K562 (cell line): ENCODE data around the gene ENO3. TPM values are rescaled to one million over a fixed set of nuclear protein-coding genes. Genes with fewer than 3 reads are reported as not detected.

Experiments
- AFF4 ChIP-seq: sonication (generic); formaldehyde crosslinking; IDR thresholded peaks from 2 replicates; pipeline ENCODE4 v1.8.0; 2023; ENCODE audit warnings: mild to moderate bottlenecking, missing genetic modification reagents
- CBX2 ChIP-seq: fragments of 200-600 bp; sonication (generic); IDR thresholded peaks from one replicate; pipeline ENCODE4 v1.6.1; 2012; ENCODE audit warnings: mild to moderate bottlenecking, low read length, inconsistent platforms; ENCODE audit not compliant: insufficient read depth, poor library complexity, severe bottlenecking
- CEBPG ChIP-seq, 3 experiments: fragments of 200-800 bp in 1 of 3; sonication (Bioruptor generic) in 1 of 3; sonication (generic) in 1 of 3; formaldehyde crosslinking in 1 of 3; IDR thresholded peaks in 2 of 3; conservative IDR thresholded peaks in 1 of 3; 2 replicates each; pipeline versions ENCODE4 v1.6.1 to v1.8.0; 2016 to 2022; ENCODE audit warnings: missing compliant biosample characterization in 2 of 3, missing genetic modification characterization in 2 of 3, mild to moderate bottlenecking in 1 of 3, missing genetic modification reagents in 1 of 3
- CREB5 ChIP-seq: fragments of 250-450 bp; sonication (Bioruptor Pico); IDR thresholded peaks from 2 replicates; pipeline ENCODE4 v1.5.0; 2020; ENCODE audit warnings: mild to moderate bottlenecking
- EGR1 ChIP-seq: fragments of 450-650 bp; conservative IDR thresholded peaks from 2 replicates; pipeline ENCODE4 v1.6.1; 2017; ENCODE audit warnings: mild to moderate bottlenecking
- FUS ChIP-seq: fragments of 200-400 bp; formaldehyde crosslinking; optimal IDR thresholded peaks from 2 replicates; pipeline ENCODE3; 2017; ENCODE audit warnings: low read depth, low read length
- KLF10 ChIP-seq: fragments of 250-450 bp; sonication (Bioruptor Pico); IDR thresholded peaks from 2 replicates; pipeline ENCODE4 v1.6.1; 2021; ENCODE audit warnings: matching md5 sums
- MTF1 ChIP-seq: fragments of 250-450 bp; sonication (Bioruptor Pico); IDR thresholded peaks from 2 replicates; pipeline ENCODE4 v1.9.0; 2021; ENCODE audit warnings: moderate library complexity, mild to moderate bottlenecking, inconsistent platforms, borderline replicate concordance
- NBN ChIP-seq: fragments of 450-650 bp; IDR thresholded peaks from 2 replicates; pipeline ENCODE4 v1.6.1; 2016; ENCODE audit warnings: low read depth, mild to moderate bottlenecking
- NCOR1 ChIP-seq: fragments of 450-650 bp; IDR thresholded peaks from 2 replicates; pipeline ENCODE4 v1.6.1; 2016; ENCODE audit warnings: mild to moderate bottlenecking, moderate library complexity
- PKNOX1 ChIP-seq: fragments of 450-650 bp; IDR thresholded peaks from 2 replicates; pipeline ENCODE4 v1.6.1; 2016
- RAD51 ChIP-seq: fragments of 450-650 bp; IDR thresholded peaks from 2 replicates; pipeline ENCODE4 v1.7.1; 2016; ENCODE audit warnings: low read depth, mild to moderate bottlenecking, borderline replicate concordance
- SAP30 ChIP-seq: fragments of 200-600 bp; sonication (generic); IDR thresholded peaks from 2 replicates; pipeline ENCODE4 v1.6.1; 2012; ENCODE audit warnings: borderline replicate concordance, low read depth, mild to moderate bottlenecking, moderate library complexity, low read length, control low read depth, inconsistent platforms; ENCODE audit not compliant: insufficient read depth, poor library complexity, severe bottlenecking
- TAF1 ChIP-seq: IDR thresholded peaks from 2 replicates; pipeline ENCODE4 v1.6.1; 2011; ENCODE audit warnings: mild to moderate bottlenecking, low read length, moderate library complexity; ENCODE audit not compliant: insufficient read depth, control insufficient read depth, severe bottlenecking; ENCODE audit errors: extremely low read depth
- THRB ChIP-seq: fragments of 450-650 bp; formaldehyde crosslinking; conservative IDR thresholded peaks from 2 replicates; pipeline ENCODE4 v1.4.0; 2022; ENCODE audit warnings: mild to moderate bottlenecking, missing genetic modification characterization
- ZBTB8A ChIP-seq: fragments of 450-650 bp; IDR thresholded peaks from 2 replicates; pipeline ENCODE4 v1.6.1; 2018; ENCODE audit warnings: mild to moderate bottlenecking, moderate library complexity; ENCODE audit not compliant: partially characterized antibody
- ZFX ChIP-seq: sonication (generic); formaldehyde crosslinking; IDR thresholded peaks from 2 replicates; pipeline ENCODE4 v1.8.0; 2022; ENCODE audit warnings: mild to moderate bottlenecking, missing genetic modification reagents, moderate library complexity
- ZKSCAN8 ChIP-seq: fragments of 200-800 bp; sonication (Bioruptor generic); IDR thresholded peaks from 2 replicates; pipeline ENCODE4 v1.6.1; 2016; ENCODE audit warnings: missing genetic modification characterization, missing compliant biosample characterization
- ZNF354B ChIP-seq: fragments of 250-450 bp; sonication (Bioruptor Pico); IDR thresholded peaks from 2 replicates; pipeline ENCODE4 v1.4.0; 2020
- polyA plus RNA-seq, 8 experiments: library from polyadenylated mRNA; depleted of rRNA in 4 of 8; stranded (reverse) in 5 of 8; unstranded in 3 of 8; fragments of >200 nt; fragmentation: Nextera tagmentation in 2 of 8; fragmentation: Illumina TruSeq in 1 of 8; extraction: Ambion mirVana in 2 of 8; extraction: Trizol in 1 of 8; gene quantifications; 2 replicates each; pipeline versions ENCODE4 v1.2.1 to v1.2.3, GENCODE V29; 2011 to 2014; ENCODE audit warnings: inconsistent platforms in 1 of 8, missing spikeins in 1 of 8
- total RNA-seq, 7 experiments: library from RNA; depleted of rRNA in 6 of 7; stranded (reverse); fragments of >200 nt in 6 of 7; fragmentation: Illumina TruSeq in 2 of 7; extraction: Trizol in 2 of 7; gene quantifications; 2 replicates each; pipeline versions ENCODE4 v1.2.1 to v1.2.3, GENCODE V29; 2011 to 2021; ENCODE audit warnings: low replicate concordance in 1 of 7

The ENO3 gene
- total and polyA plus RNA-seq, 9 of the 15 experiments (the other 6 are each of a cell fraction or from before 2014, with no cell fraction given), result 5.7 to 17.2 (median 9.9) TPM

GRCh38 chr17:4948166-4948930 is 2.6 kb upstream of the ENO3 start, which contains the start of gene PFN1 (continued):
- TF ChIP-seq CBX2 (no peak), FUS (peak; percentile 48), PKNOX1 (no peak), CEBPG (CRISPR knock-in tag; IDR thresholded peaks at IDR 0.05) (peak; percentile 51; the same call in 1 of the 2 replicates), CEBPG (tag; conservative IDR thresholded peaks at IDR 0.05 in 1 of 2, IDR thresholded peaks at IDR 0.05 in 1 of 2) (peak; percentile 80 to 87), EGR1 (0 out of 2 replicates have a peak, but pooled peaks have one; percentile 7), ZBTB8A (no peak), KLF10 (no peak), ZFX (CRISPR knock-in tag) (peak; percentile 31; the same call in 1 of the 2 replicates), SAP30 (peak; percentile 39), AFF4 (CRISPR knock-in tag) (no peak), CREB5 (no peak), MTF1 (CRISPR knock-in tag) (no peak), ZKSCAN8 (CRISPR knock-in tag) (no peak), THRB (0 out of 2 replicates have a peak, but pooled peaks have one; percentile 56), TAF1 (peak; percentile 84), RAD51 (no peak), ZNF354B (CRISPR knock-in tag) (no peak), NBN (peak; percentile 83), NCOR1 (no peak)
